Stimulated activated CD8-positive, alpha-beta memory T cell treated with anti-CD3 and anti-CD28 coated beads, Interleukin-7, amount 100 ng/mL, for 24 hours (primary cell): ENCODE measurements around the gene FOXP1.

ENCODE experiments used
- DNase-seq: peaks from one replicate; pipeline ENCODE4 v3.0.0-alpha.2; 2020; ENCODE audit warnings: low read depth

The FOXP1 gene

DNA sequence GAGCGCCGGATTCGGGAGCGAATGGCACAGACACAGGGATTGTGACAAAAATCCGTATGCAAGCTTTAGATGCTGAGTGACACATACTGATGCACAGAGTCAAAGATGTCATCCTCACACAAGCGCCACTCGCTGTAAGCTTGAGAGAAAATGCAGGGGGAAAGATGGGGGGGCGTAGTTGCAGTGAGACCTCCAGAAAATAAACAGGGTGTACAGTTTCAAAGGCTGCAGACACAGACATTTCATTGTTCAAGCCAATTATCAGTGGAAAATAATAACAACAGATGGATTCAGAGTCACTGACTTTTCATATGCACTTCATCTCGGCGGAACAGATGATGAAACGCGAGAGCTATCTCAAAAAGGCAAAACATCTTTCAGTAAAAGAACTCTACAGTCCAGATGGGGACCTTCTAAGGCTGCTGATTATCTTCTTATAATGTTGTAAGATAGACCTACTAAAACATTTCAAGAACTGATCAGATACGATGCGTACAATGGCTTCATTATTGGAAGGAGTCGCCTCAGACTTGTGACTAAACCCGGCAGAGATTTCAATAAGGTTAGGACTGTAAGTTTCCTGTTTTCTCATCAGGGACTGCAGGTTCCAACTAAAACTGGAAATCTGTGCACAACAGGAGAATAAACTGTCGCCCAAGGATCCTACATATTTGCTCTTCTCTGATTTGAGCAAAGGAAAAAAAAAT is 275.4 kb downstream of the FOXP1 start:
- no peak for DNase-seq

DNA sequence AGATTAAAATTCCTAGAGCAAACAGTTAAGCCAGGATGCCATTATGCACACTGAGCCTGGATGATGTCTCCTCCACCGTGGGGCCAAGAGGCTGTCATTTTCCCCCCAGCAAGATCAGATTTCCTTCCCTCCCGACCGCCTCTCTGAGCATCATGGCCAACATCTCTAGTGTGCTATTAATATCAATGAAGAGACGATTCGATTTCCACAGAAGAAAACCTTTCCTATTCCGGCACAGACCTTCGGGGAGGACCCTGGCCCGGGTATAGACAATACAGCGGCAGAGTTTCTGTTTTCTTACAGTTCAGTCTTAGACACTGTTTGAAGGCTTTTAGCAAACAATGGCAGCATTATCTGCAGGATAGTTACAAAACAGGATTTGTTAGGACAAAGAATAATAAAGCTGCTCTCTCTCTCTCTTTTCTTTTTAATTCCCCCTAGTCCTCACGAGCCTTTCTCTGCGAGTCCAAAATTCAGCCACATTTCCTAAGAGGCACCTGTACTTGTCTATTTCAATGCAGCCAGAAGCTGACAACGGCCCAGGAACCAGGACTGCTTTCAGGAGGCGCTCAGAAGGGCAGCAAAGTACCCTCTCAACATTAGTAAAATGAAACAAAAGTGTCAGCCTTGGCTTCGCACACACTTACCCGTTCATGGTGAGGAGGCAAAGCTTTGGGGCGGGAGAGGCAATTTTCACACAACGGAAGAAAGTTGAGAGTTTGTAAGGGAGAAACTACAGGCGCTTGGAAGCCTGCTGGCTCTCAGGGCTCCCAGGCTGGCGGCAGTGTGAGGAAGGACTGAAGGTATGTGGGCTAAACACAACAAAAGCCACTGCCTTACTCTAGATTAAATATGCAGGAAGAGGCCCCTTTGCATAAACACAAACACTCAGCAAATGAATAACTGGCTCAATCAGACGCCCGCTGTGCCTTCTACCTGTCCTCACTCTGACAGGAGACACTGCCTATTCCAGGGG is 278.0 kb downstream of the FOXP1 start:
- no peak for DNase-seq

DNA sequence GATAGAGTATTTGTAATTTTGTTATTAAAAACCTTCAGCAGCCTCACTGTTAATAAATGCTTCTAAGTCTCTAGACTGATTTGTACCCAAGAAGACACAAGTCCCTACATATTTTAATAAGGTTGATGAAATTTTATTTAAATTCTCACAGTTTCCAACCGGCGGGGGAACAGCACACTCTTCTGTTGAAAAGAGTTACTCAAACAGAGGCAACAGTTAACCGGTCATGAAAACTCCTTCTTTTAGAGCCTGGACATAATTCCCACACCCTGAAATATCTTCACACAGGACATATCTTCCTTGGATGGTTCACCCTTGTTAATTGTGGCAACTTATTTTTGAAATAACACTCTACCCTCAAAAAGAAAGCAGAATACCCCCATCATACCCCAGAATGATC is 278.8 kb downstream of the FOXP1 start:
- no peak for DNase-seq

DNA sequence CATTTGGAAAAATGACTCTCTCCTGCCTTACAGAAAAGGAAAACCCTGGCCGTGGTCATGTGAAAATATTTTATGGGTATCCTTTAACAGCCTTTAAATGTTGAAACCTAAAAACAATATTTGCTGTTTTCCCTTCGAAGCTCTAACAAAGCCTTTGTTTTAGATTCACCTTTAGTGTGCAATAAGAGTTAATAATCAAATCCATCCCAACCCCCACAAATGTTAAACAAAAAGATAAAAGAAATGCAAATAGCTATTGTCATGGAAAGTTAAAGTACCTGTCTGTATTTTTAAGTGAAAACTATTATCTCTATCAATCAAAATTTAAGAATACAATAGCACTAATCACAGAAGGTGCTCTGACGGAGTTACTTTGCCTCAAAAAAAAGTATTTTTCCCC is 279.3 kb downstream of the FOXP1 start:
- no peak for DNase-seq

DNA sequence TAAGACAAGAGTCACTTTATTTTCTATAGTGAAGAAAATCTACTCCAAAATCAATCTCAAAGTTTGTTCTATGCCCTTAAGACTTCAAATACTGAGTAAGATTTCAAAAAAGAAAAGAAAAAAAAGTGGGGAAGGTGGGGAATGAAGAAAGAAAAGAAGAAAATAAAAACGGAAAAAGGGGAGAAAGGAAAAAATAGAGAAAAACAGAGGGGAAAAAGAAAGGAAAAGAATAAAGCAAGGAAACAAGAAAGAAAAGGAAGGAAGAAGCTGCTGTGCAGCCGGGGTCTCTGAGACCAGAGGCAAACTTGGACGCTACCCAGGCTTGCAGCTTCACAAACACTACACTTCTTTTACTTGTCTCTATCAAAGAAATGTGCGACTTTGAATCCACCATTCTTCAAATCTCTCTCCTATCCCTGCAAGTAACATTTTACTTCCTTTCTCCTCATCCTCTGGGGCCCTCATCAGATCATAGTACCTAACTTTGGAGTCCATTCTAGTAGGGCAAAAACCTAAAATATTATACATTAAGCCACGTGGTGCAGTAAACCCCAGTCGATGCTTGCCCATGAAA is 279.8 kb downstream of the FOXP1 start:
- DNase-seq, result no peak

DNA sequence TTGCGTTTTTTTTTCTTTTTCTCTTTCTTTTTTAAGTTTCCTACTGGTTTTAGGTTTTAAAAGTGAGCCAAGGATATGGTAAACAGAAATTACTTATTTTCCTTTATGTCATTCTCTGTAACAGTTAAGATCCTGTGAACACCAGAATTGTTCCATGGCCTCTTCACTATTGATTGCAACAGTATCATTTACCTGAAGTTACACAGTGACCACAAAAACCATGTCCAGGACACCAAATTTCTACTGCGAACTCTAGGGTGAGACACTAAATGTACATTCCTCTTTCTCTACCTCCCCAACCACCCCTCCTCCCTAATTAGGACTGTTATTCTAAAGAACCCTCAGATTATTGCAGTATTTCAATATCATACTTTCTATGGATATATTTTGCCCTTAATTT is 280.9 kb downstream of the FOXP1 start:
- DNase-seq, result no peak

DNA sequence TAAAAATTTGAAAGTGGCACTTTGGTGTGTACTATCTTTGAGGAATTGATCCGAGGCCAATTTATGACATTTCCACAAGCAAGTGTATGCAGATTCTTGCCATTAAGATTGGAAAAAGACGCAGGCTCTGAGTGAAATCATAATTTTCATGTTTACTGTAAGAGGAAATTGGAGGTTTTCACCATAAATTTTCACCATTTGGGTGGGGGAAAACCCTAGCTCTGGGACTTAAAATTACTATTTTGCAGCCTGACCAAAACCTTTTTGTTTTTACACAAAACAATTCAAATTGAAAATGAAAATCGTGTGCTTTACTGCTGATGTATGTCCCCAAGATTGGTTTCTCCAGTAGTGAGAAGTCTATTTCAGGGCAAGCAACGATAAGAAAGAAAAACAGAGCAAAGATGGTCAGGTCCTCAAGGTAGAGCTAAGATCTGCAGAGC is 282.6 kb downstream of the FOXP1 start:
- no peak for DNase-seq

DNA sequence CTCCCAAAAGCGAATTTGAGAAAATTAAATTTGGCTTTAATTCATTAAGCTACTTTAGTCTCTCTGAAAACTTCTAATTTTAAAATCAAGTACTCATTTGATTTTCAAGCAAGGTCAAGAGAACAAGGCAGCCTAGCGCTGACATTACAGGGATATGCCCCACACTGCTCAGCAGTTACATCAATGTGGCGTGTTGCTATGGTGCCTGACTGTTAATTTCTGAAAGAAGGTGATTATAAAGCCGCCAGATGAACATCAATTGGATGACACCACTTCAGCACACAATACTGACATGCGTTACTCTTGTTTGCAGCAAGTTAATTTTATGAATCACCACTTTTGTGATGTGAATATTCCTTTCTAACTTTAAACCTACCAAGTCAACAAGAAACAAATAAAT is 284.4 kb downstream of the FOXP1 start:
- no peak for DNase-seq

DNA sequence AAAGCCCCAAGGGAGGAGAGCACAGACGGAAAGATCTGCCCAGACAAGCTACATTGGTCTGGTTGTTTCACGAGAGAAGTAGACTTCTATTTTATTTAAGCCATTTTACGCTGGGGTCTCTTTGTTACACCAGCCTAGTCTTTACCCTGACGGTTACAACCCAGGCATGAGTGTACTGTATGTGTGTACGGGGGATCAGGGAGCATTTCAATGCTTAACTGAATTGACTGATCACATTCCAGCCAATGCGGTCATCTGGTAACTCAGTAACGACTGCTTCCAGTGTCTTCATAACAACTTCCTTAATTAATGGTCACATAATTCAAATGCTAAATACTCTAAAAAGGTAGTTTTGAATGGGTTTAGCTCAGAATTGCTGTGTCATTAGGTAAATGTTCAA is 288.6 kb downstream of the FOXP1 start:
- no peak for DNase-seq

DNA sequence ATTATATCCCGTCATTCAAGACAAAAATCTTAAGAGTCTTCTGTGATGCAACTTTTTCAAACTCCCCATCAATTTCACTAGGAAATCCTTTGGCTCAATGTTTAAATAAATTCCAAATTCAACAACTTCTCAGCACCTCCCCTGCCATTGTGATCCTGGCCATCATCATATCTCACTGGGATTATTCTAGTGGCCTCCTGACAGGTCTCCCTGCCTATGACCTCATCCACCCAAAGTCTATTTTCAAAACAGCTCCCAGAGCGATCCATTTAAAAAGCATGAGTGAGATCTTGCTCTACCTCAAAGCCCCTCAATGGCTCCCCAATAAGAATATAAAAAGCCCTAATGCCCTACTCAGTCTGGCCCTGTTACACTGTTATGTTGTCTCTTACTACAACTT is 293.2 kb downstream of the FOXP1 start:
- DNase-seq, result no peak

DNA sequence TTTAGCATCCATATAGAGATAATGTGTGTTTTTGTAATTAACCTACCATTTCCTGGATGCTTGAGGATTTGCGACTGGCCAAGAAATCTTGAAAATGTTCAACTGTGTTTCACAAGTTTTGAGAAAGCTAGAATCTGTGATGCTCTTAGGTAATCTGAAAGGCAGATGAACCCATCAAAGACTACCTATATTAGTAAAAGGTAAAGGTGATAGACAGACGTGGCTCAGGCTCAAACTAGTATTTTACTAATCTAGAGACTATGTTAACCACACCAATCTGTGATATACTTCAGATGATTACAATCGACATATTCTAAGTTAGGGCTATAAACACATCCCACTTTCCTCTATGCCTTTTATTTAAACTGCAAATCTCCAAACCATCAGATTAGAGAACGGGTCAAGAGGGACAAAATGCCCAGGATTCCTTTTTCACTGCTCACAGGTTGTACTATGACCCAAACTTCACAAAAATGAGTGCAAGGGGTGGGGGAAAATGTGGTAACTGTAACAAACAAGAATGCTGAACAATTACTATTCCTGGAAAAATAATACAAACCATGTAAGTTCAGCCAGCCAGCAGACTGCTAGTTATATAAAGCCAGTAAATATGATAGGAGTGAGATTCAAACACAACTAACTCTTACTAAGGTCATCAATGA is 295.1 kb downstream of the FOXP1 start:
- DNase-seq, result no peak

DNA sequence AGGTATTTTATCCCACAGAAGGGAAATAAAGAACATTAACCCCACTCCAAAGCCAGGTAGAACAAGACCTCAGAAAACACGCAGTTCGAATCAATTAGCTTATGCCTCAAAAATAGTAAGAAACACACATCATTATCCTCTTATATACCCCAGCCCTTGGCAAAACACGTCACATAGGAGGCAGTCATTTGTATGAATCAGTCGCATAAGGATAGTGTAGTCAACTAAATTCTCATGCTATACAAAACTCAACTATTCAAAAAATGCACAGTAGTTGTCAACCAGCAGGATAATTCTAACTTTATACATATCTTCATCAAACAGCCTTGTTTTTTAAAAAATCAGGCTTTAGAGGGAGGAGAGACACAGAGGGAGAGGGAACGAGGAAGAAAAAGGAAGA is 298.4 kb downstream of the FOXP1 start:
- DNase-seq, result no peak

DNA sequence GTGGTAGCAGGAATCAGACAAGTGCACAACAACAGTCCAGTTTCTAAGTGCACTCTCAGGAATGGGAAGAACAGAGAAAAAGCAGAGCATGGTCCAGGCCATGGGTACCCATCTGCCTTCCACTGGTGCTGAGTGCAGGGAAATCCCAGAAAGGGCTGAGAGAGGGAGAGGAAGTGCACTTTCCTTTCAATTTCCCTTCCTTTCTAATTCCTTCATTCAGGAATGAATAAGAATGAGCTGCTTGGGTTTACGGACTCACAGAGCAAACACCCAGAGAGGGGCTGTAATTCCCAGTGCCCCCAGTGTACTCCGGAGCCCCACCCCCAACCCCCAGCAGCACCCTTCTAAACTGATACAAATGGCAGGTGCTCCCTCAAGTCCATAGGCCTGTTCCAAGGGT is 300.6 kb downstream of the FOXP1 start:
- no peak for DNase-seq

DNA sequence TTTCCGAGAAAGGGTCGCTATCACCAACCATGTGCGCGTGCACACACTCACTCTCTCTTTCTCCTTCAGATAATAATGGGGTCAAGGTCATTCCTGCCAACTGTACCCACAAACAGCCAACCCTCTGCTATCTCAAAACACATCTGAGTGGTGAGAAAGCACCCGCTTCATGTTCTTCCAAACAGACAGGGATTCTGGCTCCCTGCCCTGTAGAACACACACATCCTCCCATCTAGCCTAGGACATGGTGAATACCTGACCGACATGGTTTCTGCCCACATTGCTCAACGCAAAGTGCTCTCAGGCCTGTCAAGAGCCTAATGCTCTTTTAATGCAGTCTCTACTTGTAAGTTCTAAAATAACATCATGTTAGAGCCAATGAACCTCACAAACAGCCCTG is 302.2 kb downstream of the FOXP1 start:
- DNase-seq, result no peak

DNA sequence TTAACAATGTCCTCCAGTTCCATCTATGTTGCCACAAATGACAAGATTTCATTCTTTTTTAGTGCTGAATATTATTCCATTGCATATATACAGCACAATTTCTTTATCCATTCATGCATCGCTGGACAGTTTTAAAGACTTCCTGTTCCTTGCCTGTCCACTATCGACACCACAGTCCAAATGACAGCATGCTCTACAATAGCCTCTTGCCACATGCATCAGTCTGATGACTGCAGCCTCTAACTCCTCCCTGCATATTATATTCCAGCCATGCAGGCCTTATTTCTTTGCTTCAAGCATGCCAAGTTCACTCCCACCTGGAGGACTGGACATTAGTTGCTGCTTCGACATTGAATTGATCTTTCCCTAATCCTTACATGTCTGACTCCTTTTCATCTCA is 306.2 kb downstream of the FOXP1 start:
- DNase-seq, result no peak

DNA sequence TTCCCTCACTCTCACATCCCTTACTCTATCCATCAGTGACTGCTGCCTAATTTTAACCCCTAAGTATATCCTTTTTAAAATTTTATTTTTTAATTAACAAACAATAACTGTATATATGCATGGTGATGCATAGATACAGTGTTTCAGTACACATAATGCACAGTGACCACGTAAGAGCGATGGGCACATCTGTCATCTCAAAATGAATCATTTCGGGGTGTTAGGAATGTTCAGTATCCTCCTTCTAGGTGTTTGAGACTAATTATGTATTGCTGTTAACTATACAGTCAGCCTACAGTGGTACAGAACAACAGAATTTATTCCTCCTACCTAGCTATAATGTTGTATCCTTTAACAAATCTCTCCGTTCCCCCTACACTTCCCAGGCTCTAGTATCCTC is 307.0 kb downstream of the FOXP1 start:
- no peak for DNase-seq

DNA sequence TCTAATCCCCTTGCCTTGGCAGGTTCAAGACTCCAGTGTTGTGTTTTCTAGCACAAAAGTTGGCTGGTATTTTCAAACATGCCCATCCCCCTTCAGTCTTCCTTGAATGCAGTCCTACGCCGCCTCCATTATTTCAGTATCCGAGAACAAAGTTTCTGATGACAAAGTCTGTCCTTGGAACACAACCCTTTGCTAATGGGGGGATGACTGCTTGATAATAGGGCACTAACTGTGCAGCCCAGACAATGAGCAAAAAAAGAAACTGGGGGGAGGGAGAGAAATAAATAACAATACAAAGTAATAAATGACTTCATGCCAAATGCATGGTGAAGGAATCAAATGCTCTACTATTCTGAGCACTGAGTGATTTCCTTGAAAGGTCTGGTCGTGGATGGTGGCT is 310.1 kb downstream of the FOXP1 start:
- no peak for DNase-seq

DNA sequence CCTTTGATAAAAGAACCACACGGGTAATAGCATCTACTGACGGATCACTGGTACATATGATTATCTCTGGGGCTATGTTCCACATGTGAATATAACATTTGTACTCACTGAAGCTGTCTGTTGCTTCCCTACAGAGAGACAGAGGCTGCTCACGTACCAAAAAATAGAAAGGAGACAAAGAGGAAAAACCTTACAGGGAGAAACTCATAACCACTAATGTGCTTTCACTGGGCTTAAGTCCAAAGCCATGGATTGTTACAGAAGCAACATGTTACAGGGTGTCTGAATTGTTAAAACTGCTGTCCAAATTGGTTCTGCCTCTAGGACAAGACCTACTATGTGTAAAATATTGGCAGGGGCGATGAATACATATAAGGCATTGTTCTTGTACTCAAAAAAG is 311.9 kb downstream of the FOXP1 start:
- no peak for DNase-seq

DNA sequence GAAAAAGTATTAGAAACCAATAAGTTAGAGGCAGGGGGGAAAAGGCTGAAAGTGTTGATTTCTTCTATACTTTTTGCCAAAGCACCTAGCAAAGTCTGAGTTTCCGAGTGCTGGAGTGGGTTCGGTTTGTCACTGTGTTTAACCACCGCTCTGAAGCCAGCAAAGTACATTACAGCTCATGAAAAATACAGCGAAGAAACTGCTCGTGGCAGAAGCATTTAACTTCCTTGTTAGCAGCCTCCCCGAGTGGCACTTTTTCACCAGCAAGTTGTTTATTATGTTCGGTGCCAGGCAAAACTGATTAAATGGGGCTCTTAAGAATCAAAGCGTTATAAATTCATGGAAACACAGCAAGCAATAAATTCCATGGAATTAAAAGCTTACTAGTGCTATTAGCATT is 313.6 kb downstream of the FOXP1 start:
- DNase-seq, result no peak

DNA sequence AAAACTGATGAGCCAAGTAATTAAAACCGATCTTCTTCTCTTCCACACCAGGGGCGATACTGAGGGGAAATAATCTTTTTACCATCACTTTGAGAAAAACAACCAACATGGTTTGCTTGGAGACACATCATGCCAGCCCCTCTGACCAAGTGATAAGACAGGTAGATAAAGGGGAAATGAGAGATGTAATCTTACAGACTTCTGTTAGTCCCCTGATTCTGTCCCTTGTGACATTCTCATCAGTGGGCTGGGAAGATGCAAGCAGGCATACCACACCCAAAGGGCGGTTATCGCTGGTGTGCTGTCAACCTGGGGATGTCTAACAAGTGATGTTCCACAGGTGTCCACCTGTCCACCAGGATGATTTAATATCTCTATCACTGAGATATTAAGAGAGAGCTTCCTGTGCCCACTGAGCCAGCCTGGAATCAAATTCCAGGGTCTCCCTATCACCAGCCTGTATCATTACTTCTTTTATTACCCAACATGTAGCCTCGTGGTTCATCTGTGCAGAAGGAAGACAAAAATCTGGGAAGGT is 315.0 kb downstream of the FOXP1 start:
- DNase-seq, result no peak

DNA sequence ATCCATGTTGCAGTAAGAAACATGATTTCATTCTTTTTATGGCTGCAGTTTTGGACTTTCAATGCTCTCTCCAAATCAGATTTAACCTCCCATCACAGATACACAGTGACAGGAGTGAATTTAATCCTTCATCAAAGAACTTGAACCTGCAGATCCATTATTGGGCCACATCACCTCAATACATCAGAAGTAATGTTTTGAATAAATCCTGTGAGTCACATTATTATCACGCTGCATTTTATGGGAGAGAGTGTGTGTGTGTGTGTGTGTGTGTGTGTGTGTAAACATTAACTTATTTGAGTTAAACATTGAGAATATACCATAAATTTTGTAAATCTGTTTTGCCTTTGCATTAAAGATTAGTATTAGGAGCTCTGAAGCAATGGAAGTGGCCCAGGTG is 316.7 kb downstream of the FOXP1 start:
- no peak for DNase-seq

DNA sequence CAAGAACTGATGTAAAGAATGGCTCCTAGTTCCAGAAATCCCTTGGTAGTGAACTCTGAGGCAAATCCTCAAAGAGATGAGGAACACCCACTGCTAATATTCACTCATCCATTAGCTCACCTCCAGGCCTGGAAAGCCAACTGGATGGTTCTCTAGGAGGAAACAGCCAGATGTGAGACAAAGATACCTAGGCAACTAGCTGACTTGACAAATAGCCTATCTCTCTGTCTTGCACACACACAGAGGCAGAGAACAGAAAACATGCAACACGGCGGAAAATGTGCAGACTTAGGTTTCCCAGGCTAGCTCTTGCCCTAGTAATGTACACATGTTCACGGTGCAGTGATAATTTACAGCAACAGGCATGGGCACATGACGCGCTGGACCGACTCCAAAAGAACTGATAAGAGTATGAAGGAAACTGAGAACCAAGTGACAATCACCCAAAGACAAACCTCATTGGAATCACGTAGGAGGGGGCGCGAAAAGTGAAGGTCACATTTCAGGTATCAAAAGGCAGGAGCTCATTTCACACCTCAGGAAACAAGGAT is 318.1 kb downstream of the FOXP1 start:
- DNase-seq, result no peak
